ENCODE measurements around the gene LRRC37B.
A peak's percentile ranks its signal among the peaks of the same experiment; 100 is the strongest.
"Not testable (repeated sequence)": the region's sequence is repeated elsewhere in the genome, so short reads cannot be mapped to it uniquely, and the experiment has no call there.

LRRC37B gene

GRCh38 chr17:32042266-32042665 lies 35.1 kb downstream of the LRRC37B start:
- not testable (repeated sequence) for DNase-seq

- not testable (repeated sequence) for DNase-seq
Observed at GRCh38 chr17:32045611-32046010, 38.4 kb downstream of the LRRC37B start.

- not testable (repeated sequence) for DNase-seq
Observed at GRCh38 chr17:32047663-32048062, 40.5 kb downstream of the LRRC37B start.

- DNase-seq: not testable (repeated sequence)
Observed at GRCh38 chr17:32054985-32055384, 47.8 kb downstream of the LRRC37B start.

- DNase-seq: not testable (repeated sequence)
Observed at GRCh38 chr17:32055425-32055824, 48.2 kb downstream of the LRRC37B start.

- DNase-seq: not testable (repeated sequence)
Observed at GRCh38 chr17:32056500-32056899, 49.3 kb downstream of the LRRC37B start.

GRCh38 chr17:32057460-32058105 lies 50.4 kb downstream of the LRRC37B start:
- DNase-seq: not testable (repeated sequence)

- not testable (repeated sequence) for DNase-seq
Observed at GRCh38 chr17:32060695-32061094, 53.5 kb downstream of the LRRC37B start.

GRCh38 chr17:32061840-32062239 lies 54.7 kb downstream of the LRRC37B start:
- not testable (repeated sequence) for DNase-seq

GRCh38 chr17:32064091-32064490 lies 56.9 kb downstream of the LRRC37B start:
- DNase-seq: not testable (repeated sequence)

GRCh38 chr17:32066123-32066680 lies 59.0 kb downstream of the LRRC37B start:
- DNase-seq: not testable (repeated sequence)

- not testable (repeated sequence) for DNase-seq
Observed at GRCh38 chr17:32066863-32067642, 59.9 kb downstream of the LRRC37B start.

- DNase-seq: not testable (repeated sequence)
Observed at GRCh38 chr17:32069067-32069466, 61.9 kb downstream of the LRRC37B start.

GRCh38 chr17:32071961-32072360 lies 64.8 kb downstream of the LRRC37B start:
- not testable (repeated sequence) for DNase-seq

GRCh38 chr17:32073131-32073530 lies 65.9 kb downstream of the LRRC37B start:
- DNase-seq: not testable (repeated sequence)

- not testable (repeated sequence) for DNase-seq
Observed at GRCh38 chr17:32079753-32080152, 72.6 kb downstream of the LRRC37B start.

GRCh38 chr17:32083550-32083979 lies 76.4 kb downstream of the LRRC37B start:
- DNase-seq: not testable (repeated sequence)

GRCh38 chr17:32084003-32084941 lies 77.1 kb downstream of the LRRC37B start:
- DNase-seq: peak; percentile 44 to 46

- DNase-seq: not testable (repeated sequence)
Observed at GRCh38 chr17:32084942-32085829, 78.0 kb downstream of the LRRC37B start.

- not testable (repeated sequence) for DNase-seq
Observed at GRCh38 chr17:32086833-32087232, 79.7 kb downstream of the LRRC37B start.

- DNase-seq: not testable (repeated sequence)
Observed at GRCh38 chr17:32092062-32092461, 84.9 kb downstream of the LRRC37B start.

Measured in NCI-H2081 (cell line).